IMR-90 (cell line): Measurements from ENCODE around the gene RPS15.

Experiments
- CEBPB ChIP-seq: IDR thresholded peaks from 2 replicates; pipeline ENCODE4 v1.6.1; 2012; ENCODE audit warnings: low read depth, low read length, improper control_type of control experiment
- POLR2A ChIP-seq: IDR thresholded peaks from 2 replicates; pipeline ENCODE4 v1.6.1; 2012; ENCODE audit warnings: mild to moderate bottlenecking, low read depth, low read length
- RAD21 ChIP-seq: IDR thresholded peaks from 2 replicates; pipeline ENCODE4 v1.6.1; 2012; ENCODE audit warnings: low read length, improper control_type of control experiment
- USF2 ChIP-seq: fragments of 150-350 bp; IDR thresholded peaks from 2 replicates; pipeline ENCODE4 v1.6.1; 2017; ENCODE audit warnings: mild to moderate bottlenecking, antibody characterized with exemption, low read length, low read depth
- TF ChIP-seq, protein P1 (sequence below): conservative IDR thresholded peaks from 2 replicates; pipeline ENCODE4 v1.5.1; 2012; ENCODE audit warnings: mild to moderate bottlenecking, low read depth, low read length, improper control_type of control experiment

GRCh38 chr19:1432507-1432887 is 5.7 kb upstream of the RPS15 start:
- TF ChIP-seq, protein P1, sequence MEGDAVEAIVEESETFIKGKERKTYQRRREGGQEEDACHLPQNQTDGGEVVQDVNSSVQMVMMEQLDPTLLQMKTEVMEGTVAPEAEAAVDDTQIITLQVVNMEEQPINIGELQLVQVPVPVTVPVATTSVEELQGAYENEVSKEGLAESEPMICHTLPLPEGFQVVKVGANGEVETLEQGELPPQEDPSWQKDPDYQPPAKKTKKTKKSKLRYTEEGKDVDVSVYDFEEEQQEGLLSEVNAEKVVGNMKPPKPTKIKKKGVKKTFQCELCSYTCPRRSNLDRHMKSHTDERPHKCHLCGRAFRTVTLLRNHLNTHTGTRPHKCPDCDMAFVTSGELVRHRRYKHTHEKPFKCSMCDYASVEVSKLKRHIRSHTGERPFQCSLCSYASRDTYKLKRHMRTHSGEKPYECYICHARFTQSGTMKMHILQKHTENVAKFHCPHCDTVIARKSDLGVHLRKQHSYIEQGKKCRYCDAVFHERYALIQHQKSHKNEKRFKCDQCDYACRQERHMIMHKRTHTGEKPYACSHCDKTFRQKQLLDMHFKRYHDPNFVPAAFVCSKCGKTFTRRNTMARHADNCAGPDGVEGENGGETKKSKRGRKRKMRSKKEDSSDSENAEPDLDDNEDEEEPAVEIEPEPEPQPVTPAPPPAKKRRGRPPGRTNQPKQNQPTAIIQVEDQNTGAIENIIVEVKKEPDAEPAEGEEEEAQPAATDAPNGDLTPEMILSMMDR, result no peak
- no peak for TF ChIP-seq POLR2A
- TF ChIP-seq USF2, result no peak
- no peak for TF ChIP-seq RAD21
- no peak for TF ChIP-seq CEBPB
